Panc1 (cell line): ENCODE results near the gene NCAPD3. TPM values are rescaled to one million over a fixed set of nuclear protein-coding genes. Genes with fewer than 3 reads are reported as not detected.
A peak's percentile ranks its signal among the peaks of the same experiment; 100 is the strongest.

Source experiments
- ATAC-seq: fragments of 200-7000 bp; cut with Tn5 transposase; 2 replicates; pipeline ENCODE4 v1.9.1; 2020; ENCODE audit warnings: mild to moderate bottlenecking, moderate library complexity
- BruUV-seq: library from RNA; stranded (reverse); fragments of 400-500 nt; replicated peaks from 2 replicates; lab custom pipeline; 2021; lab: Mats Ljungman, UMichigan
- CTCF ChIA-PET: fragments of 300-600 bp; sonication (Branson Sonifier 250); formaldehyde crosslinking; loops from one replicate; lab custom pipeline; 2022; ENCODE audit warnings: antibody characterized with exemption; lab: Charles Lee
- POLR2A ChIA-PET: fragments of 300-600 bp; sonication (Branson Sonifier 250); formaldehyde crosslinking; loops from one replicate; lab custom pipeline; 2022; ENCODE audit warnings: antibody characterized with exemption; lab: Charles Lee
- DNase-seq: peaks from one replicate; pipeline ENCODE4 v3.0.0-alpha.2; 2010; ENCODE audit warnings: low read depth, low spot score
- H3K27ac ChIP-seq: 2 replicates; pipeline ENCODE4 v1.5.1; 2011; ENCODE audit warnings: mild to moderate bottlenecking, low read length, inconsistent platforms
- H3K27me3 ChIP-seq: fragments of 200-500 bp; sonication (Bioruptor generic); 2 replicates; pipeline ENCODE4 v1.6.0; 2014; ENCODE audit warnings: low read length, inconsistent platforms; ENCODE audit not compliant: control insufficient read depth, insufficient read depth
- H3K36me3 ChIP-seq: fragments of 200-500 bp; sonication (Bioruptor generic); 2 replicates; pipeline ENCODE4 v1.5.1; 2014; ENCODE audit warnings: inconsistent platforms, mild to moderate bottlenecking, low read length, moderate library complexity; ENCODE audit not compliant: control insufficient read depth, insufficient read depth
- H3K4me1 ChIP-seq: 2 replicates; pipeline ENCODE4 v1.5.1; 2011; ENCODE audit warnings: inconsistent platforms, mild to moderate bottlenecking, low read length, moderate library complexity; ENCODE audit not compliant: control insufficient read depth, insufficient read depth
- H3K4me3 ChIP-seq, 2 experiments: 2 replicates each; pipeline ENCODE4 v1.5.1; 2011 to 2012; ENCODE audit warnings: low read depth in 2 of 2, low read length in 2 of 2, mild to moderate bottlenecking in 2 of 2, inconsistent platforms in 1 of 2, moderate library complexity in 1 of 2
- H3K9me3 ChIP-seq: fragments of 200-500 bp; sonication (Bioruptor generic); 2 replicates; pipeline ENCODE4 v1.5.1; 2014; ENCODE audit warnings: low read depth, mild to moderate bottlenecking, inconsistent platforms, low read length, moderate library complexity; ENCODE audit not compliant: control insufficient read depth, insufficient read depth
- CTCF ChIP-seq: fragments of 450-650 bp; IDR thresholded peaks from 2 replicates; pipeline ENCODE4 v1.5.1; 2017; ENCODE audit warnings: mild to moderate bottlenecking
- POLR2AphosphoS5 ChIP-seq: IDR thresholded peaks from 2 replicates; pipeline ENCODE4 v1.6.1; 2012; ENCODE audit warnings: mild to moderate bottlenecking, low read depth, low read length, moderate library complexity
- REST ChIP-seq, 2 experiments: IDR thresholded peaks; 2 replicates each; pipeline ENCODE4 v1.6.1; 2011 to 2012; ENCODE audit warnings: low read depth in 2 of 2, control low read depth in 1 of 2, low read length in 1 of 2, mild to moderate bottlenecking in 1 of 2, moderate library complexity in 1 of 2; ENCODE audit not compliant: insufficient read depth in 1 of 2
- SIN3A ChIP-seq: IDR thresholded peaks from 2 replicates; pipeline ENCODE4 v1.6.1; 2012; ENCODE audit warnings: low read depth, mild to moderate bottlenecking, low read length, moderate library complexity, borderline replicate concordance; ENCODE audit not compliant: insufficient read depth
- TCF7L2 ChIP-seq: IDR thresholded peaks from 2 replicates; pipeline ENCODE4 v1.6.1; 2011; ENCODE audit warnings: mild to moderate bottlenecking, low read depth, low read length, inconsistent platforms
- in situ Hi-C: cut with HindIII; loops from 2 replicates; pipeline ENCODE4 v1.10.0; 2016; ENCODE audit warnings: low sequenced_read_pairs, low pct_unique_long_range_greater_than_20kb
- intact Hi-C: fragments of 100-400 bp; cut with micrococcal nuclease; formaldehyde crosslinking; loops from one replicate; pipeline ENCODE4 v1.10.0; 2022; ENCODE audit not compliant: unreplicated experiment
- total RNA-seq: library from RNA; stranded (reverse); gene quantifications from one replicate; pipeline ENCODE4 v1.2.1, GENCODE V29; 2021; ENCODE audit not compliant: unreplicated experiment

The NCAPD3 gene
- total RNA-seq, 1 experiment from 2014 or later: 75.9 TPM

- Histone ChIP-seq H3K36me3 (peaks cover 8% of the 10 kb centered on the region; the same call in 1 of the 2 replicates), H3K27me3 (no peaks in the 10 kb centered on the region), H3K4me1 (no peaks in the 10 kb centered on the region), H3K4me3 (no peak overlapping the region), H3K9me3 (no peaks in the 10 kb centered on the region), H3K27ac (no peak overlapping the region)
- intact Hi-C loops (no loop called here), in situ Hi-C loops (no loop called here)
- POLR2A ChIA-PET: no interaction called here
- BruUV-seq: TSS peak; percentile 54
- TF ChIP-seq POLR2AphosphoS5: no peak
- no peak for TF ChIP-seq SIN3A
- no peak for TF ChIP-seq CTCF
- no peak for TF ChIP-seq REST (IDR thresholded peaks at IDR 0.05; ENCODE audit: insufficient read depth in 1 of 2, low read depth in 2 of 2, low read length in 1 of 2)
- no peak for TF ChIP-seq TCF7L2
- ATAC-seq: no peak
- CTCF ChIA-PET: no interaction called here
- no peak for DNase-seq
Observed at GRCh38 chr11:134236834-134237556, 13.2 kb upstream of the NCAPD3 start.

GRCh38 chr11:134235399-134235798 lies 11.6 kb upstream of the NCAPD3 start:
- CTCF ChIA-PET: no interaction called here
- intact Hi-C loops (no loop called here), in situ Hi-C loops (no loop called here)
- no peak overlapping the region for H3K4me3 ChIP-seq
- H3K27ac ChIP-seq: no peak overlapping the region
- TF ChIP-seq SIN3A (no peak), POLR2AphosphoS5 (no peak), REST (IDR thresholded peaks at IDR 0.05; ENCODE audit: insufficient read depth in 1 of 2, low read depth in 2 of 2, low read length in 1 of 2) (no peak), TCF7L2 (no peak), CTCF (no peak)
- H3K27me3 ChIP-seq: no peaks in the 10 kb centered on the region
- H3K36me3 ChIP-seq: peaks cover 8% of the 10 kb centered on the region; the same call in 1 of the 2 replicates
- no peak for DNase-seq
- H3K9me3 ChIP-seq: no peaks in the 10 kb centered on the region
- BruUV-seq: no TSS peak
- no peak for ATAC-seq
- POLR2A ChIA-PET: no interaction called here
- H3K4me1 ChIP-seq: peaks cover 5% of the 10 kb centered on the region; the same call in 1 of the 2 replicates
